Endothelial cell of umbilical vein (primary cell): ENCODE measurements around the gene LMTK2.
A peak's percentile ranks its signal among the peaks of the same experiment; 100 is the strongest.

Experiments
- EZH2 ChIP-seq: IDR thresholded peaks from 2 replicates; pipeline ENCODE4 v1.6.1; 2012; ENCODE audit warnings: borderline replicate concordance, low read depth, mild to moderate bottlenecking, moderate library complexity, low read length, inconsistent platforms; ENCODE audit not compliant: severe bottlenecking
- GATA2 ChIP-seq: IDR thresholded peaks from 2 replicates; pipeline ENCODE4 v1.7.0; 2011; ENCODE audit warnings: low read depth, mild to moderate bottlenecking, moderate library complexity, mixed read lengths, low read length; ENCODE audit not compliant: insufficient read length, insufficient read depth
- JUN ChIP-seq: IDR thresholded peaks from 2 replicates; pipeline ENCODE4 v1.6.1; 2011; ENCODE audit warnings: borderline replicate concordance, low read depth; ENCODE audit not compliant: insufficient read length, insufficient read depth
- MYC ChIP-seq: IDR thresholded peaks from one replicate; pipeline ENCODE4 v1.6.1; 2011; ENCODE audit warnings: mild to moderate bottlenecking, low read depth, low read length
- POLR2A ChIP-seq: IDR thresholded peaks from 2 replicates; pipeline ENCODE4 v1.6.1; 2012; ENCODE audit warnings: low read depth, mild to moderate bottlenecking, control low read depth, low read length
- POLR2AphosphoS5 ChIP-seq: IDR thresholded peaks from 2 replicates; pipeline ENCODE4 v1.6.1; 2012; ENCODE audit warnings: low read depth, mild to moderate bottlenecking, control low read depth, low read length, moderate library complexity; ENCODE audit not compliant: insufficient read depth
- TF ChIP-seq, protein P1 (sequence below), 2 donors: IDR thresholded peaks; 1 replicate in 1 of 2; 2 replicates in 1 of 2; pipeline ENCODE4 v1.5.1; 2011; ENCODE audit warnings: low read length in 2 of 2, mild to moderate bottlenecking in 2 of 2, moderate library complexity in 2 of 2, control low read depth in 1 of 2, inconsistent platforms in 1 of 2, low read depth in 1 of 2; ENCODE audit not compliant: insufficient read depth in 1 of 2; ENCODE audit errors: extremely low read depth in 1 of 2
- TF ChIP-seq, protein P2 (sequence below): IDR thresholded peaks from 2 replicates; pipeline ENCODE4 v1.6.1; 2011; ENCODE audit not compliant: insufficient read depth, insufficient read length

DNA sequence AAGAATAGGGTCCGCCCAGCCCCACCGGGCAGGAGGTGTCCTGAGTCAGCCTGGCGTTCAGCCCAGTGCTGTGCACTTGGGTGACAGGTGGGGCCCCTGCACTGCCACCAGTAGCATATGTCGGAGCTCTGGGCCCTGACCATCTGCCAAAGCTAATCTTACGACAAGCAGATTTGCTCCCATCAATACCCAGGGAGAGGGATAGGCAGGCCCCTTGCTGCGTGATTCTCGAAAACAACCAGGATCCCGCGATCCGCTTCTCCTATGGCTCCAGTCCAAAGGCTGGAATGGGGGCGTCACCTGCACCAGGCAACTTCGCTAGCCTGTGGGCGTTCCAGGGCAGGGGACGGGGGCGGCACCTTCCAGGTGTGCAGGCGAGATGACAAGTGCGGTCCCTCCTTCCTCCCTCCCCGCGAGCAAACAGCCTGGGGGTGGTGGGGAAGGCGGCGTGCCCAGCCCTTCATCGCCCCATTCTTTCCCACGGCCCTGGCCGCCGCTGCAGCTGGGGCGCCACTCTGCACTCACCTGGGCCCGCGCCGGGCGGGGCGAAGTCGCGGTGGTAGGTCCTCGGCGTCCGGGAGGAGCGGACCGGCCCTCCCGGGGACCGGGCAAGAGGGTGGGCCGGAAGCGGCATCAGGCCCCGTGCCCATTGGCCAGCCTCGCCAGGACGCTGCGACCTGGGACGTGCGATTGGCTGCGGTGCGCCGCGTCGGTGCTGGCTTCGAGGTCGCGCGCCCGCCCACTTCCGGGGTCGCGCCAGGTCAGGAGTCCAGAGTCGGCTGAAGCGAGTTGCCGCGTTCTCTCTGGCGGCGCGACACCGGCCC lies 145.2 kb downstream of the LMTK2 start, which contains the start of gene TECPR1:
- TF ChIP-seq POLR2A (no peak), EZH2 (no peak), POLR2AphosphoS5 (peak; percentile 81), GATA2 (no peak), JUN (no peak), MYC (no peak)
- TF ChIP-seq, protein P1, sequence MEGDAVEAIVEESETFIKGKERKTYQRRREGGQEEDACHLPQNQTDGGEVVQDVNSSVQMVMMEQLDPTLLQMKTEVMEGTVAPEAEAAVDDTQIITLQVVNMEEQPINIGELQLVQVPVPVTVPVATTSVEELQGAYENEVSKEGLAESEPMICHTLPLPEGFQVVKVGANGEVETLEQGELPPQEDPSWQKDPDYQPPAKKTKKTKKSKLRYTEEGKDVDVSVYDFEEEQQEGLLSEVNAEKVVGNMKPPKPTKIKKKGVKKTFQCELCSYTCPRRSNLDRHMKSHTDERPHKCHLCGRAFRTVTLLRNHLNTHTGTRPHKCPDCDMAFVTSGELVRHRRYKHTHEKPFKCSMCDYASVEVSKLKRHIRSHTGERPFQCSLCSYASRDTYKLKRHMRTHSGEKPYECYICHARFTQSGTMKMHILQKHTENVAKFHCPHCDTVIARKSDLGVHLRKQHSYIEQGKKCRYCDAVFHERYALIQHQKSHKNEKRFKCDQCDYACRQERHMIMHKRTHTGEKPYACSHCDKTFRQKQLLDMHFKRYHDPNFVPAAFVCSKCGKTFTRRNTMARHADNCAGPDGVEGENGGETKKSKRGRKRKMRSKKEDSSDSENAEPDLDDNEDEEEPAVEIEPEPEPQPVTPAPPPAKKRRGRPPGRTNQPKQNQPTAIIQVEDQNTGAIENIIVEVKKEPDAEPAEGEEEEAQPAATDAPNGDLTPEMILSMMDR (IDR thresholded peaks at IDR 0.05; ENCODE audit: extremely low read depth in 1 of 2, insufficient read depth in 1 of 2, low read depth in 1 of 2, low read length in 2 of 2), result no peak
- TF ChIP-seq, protein P2, sequence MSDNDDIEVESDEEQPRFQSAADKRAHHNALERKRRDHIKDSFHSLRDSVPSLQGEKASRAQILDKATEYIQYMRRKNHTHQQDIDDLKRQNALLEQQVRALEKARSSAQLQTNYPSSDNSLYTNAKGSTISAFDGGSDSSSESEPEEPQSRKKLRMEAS, result no peak
